VCaP (cell line): ENCODE data around the gene USP17L18.
"Not testable (repeated sequence)": the region's sequence is repeated elsewhere in the genome, so short reads cannot be mapped to it uniquely, and the experiment has no call there.

Source experiments
- H3K27ac ChIP-seq: fragments of 450-650 bp; 2 replicates; pipeline ENCODE4 v1.5.1; 2017

USP17L18 gene, protein sequence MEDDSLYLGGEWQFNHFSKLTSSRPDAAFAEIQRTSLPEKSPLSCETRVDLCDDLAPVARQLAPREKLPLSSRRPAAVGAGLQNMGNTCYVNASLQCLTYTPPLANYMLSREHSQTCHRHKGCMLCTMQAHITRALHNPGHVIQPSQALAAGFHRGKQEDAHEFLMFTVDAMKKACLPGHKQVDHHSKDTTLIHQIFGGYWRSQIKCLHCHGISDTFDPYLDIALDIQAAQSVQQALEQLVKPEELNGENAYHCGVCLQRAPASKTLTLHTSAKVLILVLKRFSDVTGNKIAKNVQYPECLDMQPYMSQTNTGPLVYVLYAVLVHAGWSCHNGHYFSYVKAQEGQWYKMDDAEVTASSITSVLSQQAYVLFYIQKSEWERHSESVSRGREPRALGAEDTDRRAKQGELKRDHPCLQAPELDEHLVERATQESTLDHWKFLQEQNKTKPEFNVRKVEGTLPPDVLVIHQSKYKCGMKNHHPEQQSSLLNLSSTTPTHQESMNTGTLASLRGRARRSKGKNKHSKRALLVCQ

DNA sequence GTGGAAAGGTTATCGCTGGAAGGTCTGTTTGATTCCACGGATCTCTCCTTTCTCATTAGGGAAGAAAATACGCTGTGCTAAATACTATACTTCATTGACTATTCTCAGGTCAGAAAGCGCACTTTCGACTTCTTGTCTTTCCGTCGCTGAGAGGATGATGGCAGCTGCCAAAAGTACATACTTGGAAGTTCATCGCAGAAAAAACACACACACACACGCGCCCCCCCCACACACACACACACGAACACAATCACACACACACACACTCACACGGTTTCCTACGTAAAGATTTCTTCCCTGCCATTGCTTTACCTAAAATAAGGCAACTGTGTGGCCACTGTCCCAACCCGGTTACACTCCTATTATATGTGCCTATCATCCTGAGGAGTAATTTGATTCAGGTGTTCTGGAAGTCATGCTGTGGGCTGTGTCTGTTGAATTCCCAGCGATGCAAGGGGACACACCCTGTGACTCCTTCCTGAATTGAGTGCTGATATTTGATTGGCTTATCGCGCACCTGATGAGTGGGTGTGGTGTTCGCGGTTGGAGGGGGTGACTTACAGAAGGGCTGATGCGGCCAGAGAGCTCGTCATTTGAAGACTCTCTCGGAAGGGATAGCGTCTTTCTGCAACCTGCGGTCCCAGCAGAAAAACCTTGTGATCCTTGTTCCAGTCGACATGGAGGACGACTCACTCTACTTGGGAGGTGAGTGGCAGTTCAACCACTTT, at the start of gene USP17L18:
USP17L18 (plus strand) TSS at position 678 of the 728 bp plus-strand sequence; CDS start at position 678, 0 bp downstream.
- not testable (repeated sequence) for H3K27ac ChIP-seq

DNA sequence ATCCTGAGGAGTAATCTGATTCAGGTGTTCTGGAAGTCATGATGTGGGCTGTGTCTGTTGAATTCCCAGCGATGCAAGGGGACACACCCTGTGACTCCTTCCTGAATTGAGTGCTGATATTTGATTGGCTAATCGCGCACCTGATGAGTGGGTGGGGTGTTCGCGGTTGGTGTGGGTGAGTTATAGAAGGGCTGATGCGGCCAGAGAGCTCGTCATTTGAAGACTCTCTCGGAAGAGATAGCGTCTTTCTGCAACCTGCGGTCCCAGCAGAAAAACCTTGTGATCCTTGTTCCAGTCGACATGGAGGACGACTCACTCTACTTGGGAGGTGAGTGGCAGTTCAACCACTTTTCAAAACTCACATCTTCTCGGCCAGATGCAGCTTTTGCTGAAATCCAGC, 38.1 kb upstream of the USP17L18 start, which contains the start of gene USP17L10:
USP17L10 (plus strand) TSS at position 301 of the 400 bp plus-strand sequence; CDS start at position 301, 0 bp downstream.
- not testable (repeated sequence) for H3K27ac ChIP-seq

DNA sequence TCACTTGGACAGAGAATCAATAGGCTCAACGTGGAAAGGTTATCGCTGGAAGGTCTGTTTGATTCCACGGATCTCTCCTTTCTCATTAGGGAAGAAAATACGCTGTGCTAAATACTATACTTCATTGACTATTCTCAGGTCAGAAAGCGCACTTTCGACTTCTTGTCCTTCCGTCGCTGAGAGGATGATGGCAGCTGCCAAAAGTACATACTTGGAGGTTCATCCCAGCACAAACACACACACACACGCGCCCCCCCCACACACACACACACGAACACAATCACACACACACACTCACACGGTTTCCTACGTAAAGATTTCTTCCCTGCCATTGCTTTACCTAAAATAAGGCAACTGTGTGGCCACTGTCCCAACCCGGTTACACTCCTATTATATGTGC, 33.7 kb upstream of the USP17L18 start:
- not testable (repeated sequence) for H3K27ac ChIP-seq

DNA sequence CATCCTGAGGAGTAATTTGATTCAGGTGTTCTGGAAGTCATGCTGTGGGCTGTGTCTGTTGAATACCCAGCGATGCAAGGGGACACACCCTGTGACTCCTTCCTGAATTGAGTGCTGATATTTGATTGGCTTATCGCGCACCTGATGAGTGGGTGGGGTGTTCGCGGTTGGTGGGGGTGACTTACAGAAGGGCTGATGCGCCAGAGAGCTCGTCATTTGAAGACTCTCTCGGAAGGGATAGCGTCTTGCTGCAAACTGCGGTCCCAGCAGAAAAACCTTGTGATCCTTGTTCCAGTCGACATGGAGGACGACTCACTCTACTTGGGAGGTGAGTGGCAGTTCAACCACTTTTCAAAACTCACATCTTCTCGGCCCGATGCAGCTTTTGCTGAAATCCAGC, 33.3 kb upstream of the USP17L18 start, which contains the start of gene USP17L11:
USP17L11 (plus strand) TSS at position 301 of the 400 bp plus-strand sequence; CDS start at position 301, 0 bp downstream.
- not testable (repeated sequence) for H3K27ac ChIP-seq

DNA sequence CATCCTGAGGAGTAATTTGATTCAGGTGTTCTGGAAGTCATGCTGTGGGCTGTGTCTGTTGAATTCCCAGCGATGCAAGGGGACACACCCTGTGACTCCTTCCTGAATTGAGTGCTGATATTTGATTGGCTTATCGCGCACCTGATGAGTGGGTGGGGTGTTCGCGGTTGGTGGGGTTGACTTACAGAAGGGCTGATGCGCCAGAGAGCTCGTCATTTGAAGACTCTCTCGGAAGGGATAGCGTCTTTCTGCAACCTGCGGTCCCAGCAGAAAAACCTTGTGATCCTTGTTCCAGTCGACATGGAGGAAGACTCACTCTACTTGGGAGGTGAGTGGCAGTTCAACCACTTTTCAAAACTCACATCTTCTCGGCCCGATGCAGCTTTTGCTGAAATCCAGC, 28.6 kb upstream of the USP17L18 start, which contains the start of gene USP17L12:
USP17L12 (plus strand) TSS at position 301 of the 400 bp plus-strand sequence; CDS start at position 301, 0 bp downstream.
- not testable (repeated sequence) for H3K27ac ChIP-seq

DNA sequence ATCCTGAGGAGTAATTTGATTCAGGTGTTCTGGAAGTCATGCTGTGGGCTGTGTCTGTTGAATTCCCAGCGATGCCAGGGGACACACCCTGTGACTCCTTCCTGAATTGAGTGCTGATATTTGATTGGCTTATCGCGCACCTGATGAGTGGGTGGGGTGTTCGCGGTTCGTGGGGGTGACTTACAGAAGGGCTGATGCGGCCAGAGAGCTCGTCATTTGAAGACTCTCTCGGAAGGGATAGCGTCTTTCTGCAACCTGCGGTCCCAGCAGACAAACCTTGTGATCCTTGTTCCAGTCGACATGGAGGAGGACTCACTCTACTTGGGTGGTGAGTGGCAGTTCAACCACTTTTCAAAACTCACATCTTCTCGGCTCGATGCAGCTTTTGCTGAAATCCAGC, 23.8 kb upstream of the USP17L18 start, which contains the start of gene USP17L13:
USP17L13 (plus strand) TSS at position 301 of the 400 bp plus-strand sequence; CDS start at position 301, 0 bp downstream.
- H3K27ac ChIP-seq = not testable (repeated sequence)

DNA sequence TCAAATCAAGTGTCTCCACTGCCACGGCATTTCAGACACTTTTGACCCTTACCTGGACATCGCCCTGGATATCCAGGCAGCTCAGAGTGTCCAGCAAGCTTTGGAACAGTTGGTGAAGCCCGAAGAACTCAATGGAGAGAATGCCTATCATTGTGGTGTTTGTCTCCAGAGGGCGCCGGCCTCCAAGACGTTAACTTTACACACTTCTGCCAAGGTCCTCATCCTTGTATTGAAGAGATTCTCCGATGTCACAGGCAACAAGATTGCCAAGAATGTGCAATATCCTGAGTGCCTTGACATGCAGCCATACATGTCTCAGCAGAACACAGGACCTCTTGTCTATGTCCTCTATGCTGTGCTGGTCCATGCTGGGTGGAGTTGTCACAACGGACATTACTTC, 18.2 kb upstream of the USP17L18 start:
- H3K27ac ChIP-seq = not testable (repeated sequence)

DNA sequence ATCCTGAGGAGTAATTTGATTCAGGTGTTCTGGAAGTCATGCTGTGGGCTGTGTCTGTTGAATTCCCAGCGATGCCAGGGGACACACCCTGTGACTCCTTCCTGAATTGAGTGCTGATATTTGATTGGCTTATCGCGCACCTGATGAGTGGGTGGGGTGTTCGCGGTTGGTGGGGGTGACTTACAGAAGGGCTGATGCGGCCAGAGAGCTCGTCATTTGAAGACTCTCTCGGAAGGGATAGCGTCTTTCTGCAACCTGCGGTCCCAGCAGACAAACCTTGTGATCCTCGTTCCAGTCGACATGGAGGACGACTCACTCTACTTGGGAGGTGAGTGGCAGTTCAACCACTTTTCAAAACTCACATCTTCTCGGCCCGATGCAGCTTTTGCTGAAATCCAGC, 14.3 kb upstream of the USP17L18 start, which contains the start of gene USP17L15:
USP17L15 (plus strand) TSS at position 301 of the 400 bp plus-strand sequence; CDS start at position 301, 0 bp downstream.
- H3K27ac ChIP-seq = not testable (repeated sequence)

DNA sequence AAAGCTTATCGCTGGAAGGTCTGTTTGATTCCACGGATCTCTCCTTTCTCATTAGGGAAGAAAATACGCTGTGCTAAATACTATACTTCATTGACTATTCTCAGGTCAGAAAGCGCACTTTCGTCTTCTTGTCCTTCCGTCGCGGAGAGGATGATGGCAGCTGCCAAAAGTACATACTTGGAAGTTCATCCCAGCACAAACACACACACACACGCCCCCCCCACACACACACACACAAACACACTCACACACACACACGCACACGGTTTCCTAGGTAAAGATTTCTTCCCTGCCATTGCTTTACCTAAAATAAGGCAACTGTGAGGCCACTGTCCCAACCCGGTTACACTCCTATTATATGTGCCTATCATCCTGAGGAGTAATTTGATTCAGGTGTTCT, 10.0 kb upstream of the USP17L18 start:
- H3K27ac ChIP-seq = not testable (repeated sequence)

DNA sequence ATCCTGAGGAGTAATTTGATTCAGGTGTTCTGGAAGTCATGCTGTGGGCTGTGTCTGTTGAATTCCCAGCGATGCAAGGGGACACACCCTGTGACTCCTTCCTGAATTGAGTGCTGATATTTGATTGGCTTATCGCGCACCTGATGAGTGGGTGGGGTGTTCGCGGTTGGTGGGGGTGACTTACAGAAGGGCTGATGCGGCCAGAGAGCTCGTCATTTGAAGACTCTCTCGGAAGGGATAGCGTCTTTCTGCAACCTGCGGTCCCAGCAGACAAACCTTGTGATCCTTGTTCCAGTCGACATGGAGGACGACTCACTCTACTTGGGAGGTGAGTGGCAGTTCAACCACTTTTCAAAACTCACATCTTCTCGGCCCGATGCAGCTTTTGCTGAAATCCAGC, 4.9 kb upstream of the USP17L18 start, which contains the start of gene USP17L17:
USP17L17 (plus strand) TSS at position 301 of the 400 bp plus-strand sequence; CDS start at position 301, 0 bp downstream.
- H3K27ac ChIP-seq = not testable (repeated sequence)

DNA sequence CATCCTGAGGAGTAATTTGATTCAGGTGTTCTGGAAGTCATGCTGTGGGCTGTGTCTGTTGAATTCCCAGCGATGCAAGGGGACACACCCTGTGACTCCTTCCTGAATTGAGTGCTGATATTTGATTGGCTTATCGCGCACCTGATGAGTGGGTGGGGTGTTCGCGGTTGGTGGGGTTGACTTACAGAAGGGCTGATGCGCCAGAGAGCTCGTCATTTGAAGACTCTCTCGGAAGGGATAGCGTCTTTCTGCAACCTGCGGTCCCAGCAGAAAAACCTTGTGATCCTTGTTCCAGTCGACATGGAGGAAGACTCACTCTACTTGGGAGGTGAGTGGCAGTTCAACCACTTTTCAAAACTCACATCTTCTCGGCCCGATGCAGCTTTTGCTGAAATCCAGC, 4.6 kb downstream of the USP17L18 start, which contains the start of gene USP17L19:
USP17L19 (plus strand) TSS at position 301 of the 400 bp plus-strand sequence; CDS start at position 301, 0 bp downstream.
- not testable (repeated sequence) for H3K27ac ChIP-seq

DNA sequence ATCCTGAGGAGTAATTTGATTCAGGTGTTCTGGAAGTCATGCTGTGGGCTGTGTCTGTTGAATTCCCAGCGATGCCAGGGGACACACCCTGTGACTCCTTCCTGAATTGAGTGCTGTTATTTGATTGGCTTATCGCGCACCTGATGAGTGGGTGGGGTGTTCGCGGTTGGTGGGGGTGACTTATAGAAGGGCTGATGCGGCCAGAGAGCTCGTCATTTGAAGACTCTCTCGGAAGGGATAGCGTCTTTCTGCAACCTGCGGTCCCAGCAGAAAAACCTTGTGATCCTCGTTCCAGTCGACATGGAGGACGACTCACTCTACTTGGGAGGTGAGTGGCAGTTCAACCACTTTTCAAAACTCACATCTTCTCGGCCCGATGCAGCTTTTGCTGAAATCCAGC, 9.4 kb downstream of the USP17L18 start, which contains the start of gene USP17L20:
USP17L20 (plus strand) TSS at position 301 of the 400 bp plus-strand sequence; CDS start at position 301, 0 bp downstream.
- H3K27ac ChIP-seq = not testable (repeated sequence)

DNA sequence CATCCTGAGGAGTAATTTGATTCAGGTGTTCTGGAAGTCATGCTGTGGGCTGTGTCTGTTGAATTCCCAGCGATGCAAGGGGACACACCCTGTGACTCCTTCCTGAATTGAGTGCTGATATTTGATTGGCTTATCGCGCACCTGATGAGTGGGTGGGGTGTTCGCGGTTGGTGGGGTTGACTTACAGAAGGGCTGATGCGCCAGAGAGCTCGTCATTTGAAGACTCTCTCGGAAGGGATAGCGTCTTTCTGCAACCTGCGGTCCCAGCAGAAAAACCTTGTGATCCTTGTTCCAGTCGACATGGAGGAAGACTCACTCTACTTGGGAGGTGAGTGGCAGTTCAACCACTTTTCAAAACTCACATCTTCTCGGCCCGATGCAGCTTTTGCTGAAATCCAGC, 14.1 kb downstream of the USP17L18 start, which contains the start of gene USP17L21:
USP17L21 (plus strand) TSS at position 301 of the 400 bp plus-strand sequence; CDS start at position 301, 0 bp downstream.
- H3K27ac ChIP-seq = not testable (repeated sequence)

DNA sequence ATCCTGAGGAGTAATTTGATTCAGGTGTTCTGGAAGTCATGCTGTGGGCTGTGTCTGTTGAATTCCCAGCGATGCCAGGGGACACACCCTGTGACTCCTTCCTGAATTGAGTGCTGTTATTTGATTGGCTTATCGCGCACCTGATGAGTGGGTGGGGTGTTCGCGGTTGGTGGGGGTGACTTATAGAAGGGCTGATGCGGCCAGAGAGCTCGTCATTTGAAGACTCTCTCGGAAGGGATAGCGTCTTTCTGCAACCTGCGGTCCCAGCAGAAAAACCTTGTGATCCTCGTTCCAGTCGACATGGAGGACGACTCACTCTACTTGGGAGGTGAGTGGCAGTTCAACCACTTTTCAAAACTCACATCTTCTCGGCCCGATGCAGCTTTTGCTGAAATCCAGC, 18.9 kb downstream of the USP17L18 start, which contains the start of gene USP17L22:
USP17L22 (plus strand) TSS at position 301 of the 400 bp plus-strand sequence; CDS start at position 301, 0 bp downstream.
- not testable (repeated sequence) for H3K27ac ChIP-seq

DNA sequence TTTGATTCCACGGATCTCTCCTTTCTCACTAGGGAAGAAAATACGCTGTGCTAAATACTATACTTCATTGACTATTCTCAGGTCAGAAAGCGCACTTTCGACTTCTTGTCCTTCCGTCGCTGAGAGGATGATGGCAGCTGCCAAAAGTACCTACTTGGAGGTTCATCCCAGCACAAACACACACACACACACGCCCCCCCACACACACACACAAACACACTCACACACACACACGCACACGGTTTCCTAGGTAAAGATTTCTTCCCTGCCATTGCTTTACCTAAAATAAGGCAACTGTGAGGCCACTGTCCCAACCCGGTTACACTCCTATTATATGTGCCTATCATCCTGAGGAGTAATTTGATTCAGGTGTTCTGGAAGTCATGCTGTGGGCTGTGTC, 23.3 kb downstream of the USP17L18 start:
- not testable (repeated sequence) for H3K27ac ChIP-seq
